Vagina (tissue), 2 donors: Measurements from ENCODE around the gene ATP6V1E1.

Experiments used
- POLR2A ChIP-seq, 2 donors: fragments of 450-650 bp; IDR thresholded peaks; one replicate each; pipeline ENCODE4 v1.6.1; 2017; ENCODE audit warnings: antibody characterized with exemption in 2 of 2, mild to moderate bottlenecking in 2 of 2, moderate library complexity in 2 of 2
- TF ChIP-seq, protein P1 (sequence below), 3 experiments: fragments of 450-650 bp in 2 of 3; fragments of 200-600 bp in 1 of 3; sonication (generic) in 1 of 3; IDR thresholded peaks; one replicate each; pipeline ENCODE4 v1.5.1; 2017 to 2019; ENCODE audit warnings: antibody characterized with exemption in 3 of 3, mild to moderate bottlenecking in 2 of 3, moderate library complexity in 2 of 3

DNA sequence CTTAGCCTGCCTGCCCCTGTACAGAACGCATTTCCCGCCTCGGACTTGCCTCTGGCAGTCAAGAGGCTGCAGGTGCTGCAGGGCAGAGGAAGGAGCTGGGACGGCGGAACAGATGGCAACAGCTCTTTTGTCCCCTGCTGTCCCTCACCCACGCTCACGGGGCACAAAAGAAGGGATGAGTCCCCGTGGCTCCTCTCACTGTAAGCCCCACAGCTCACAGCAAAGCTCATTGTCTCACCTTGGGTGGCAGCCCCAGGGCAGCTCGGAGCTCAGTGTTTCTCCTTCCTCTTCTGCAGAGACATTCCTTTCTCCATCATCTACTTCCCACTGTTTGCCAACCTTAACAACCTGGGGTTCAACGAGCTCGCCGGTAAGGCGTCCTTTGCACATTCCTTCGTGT lies 40.9 kb downstream of the ATP6V1E1 start:
- TF ChIP-seq, protein P1, sequence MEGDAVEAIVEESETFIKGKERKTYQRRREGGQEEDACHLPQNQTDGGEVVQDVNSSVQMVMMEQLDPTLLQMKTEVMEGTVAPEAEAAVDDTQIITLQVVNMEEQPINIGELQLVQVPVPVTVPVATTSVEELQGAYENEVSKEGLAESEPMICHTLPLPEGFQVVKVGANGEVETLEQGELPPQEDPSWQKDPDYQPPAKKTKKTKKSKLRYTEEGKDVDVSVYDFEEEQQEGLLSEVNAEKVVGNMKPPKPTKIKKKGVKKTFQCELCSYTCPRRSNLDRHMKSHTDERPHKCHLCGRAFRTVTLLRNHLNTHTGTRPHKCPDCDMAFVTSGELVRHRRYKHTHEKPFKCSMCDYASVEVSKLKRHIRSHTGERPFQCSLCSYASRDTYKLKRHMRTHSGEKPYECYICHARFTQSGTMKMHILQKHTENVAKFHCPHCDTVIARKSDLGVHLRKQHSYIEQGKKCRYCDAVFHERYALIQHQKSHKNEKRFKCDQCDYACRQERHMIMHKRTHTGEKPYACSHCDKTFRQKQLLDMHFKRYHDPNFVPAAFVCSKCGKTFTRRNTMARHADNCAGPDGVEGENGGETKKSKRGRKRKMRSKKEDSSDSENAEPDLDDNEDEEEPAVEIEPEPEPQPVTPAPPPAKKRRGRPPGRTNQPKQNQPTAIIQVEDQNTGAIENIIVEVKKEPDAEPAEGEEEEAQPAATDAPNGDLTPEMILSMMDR (IDR thresholded peaks at IDR 0.05) = no peak
- no peak for TF ChIP-seq POLR2A (IDR thresholded peaks at IDR 0.05)
